HL-60/S4 treated with retinoic acid at 250 ng/mL for 4 days and 3 days (cell line): ENCODE results near the gene MCM3.

Experiments used
- in situ Hi-C: fragments of 300-500 bp; cut with MboI; formaldehyde crosslinking; loops from 2 replicates; pipeline ENCODE4 v1.7.0; 2022; ENCODE audit warnings: low sequenced_read_pairs

Gene MCM3

DNA sequence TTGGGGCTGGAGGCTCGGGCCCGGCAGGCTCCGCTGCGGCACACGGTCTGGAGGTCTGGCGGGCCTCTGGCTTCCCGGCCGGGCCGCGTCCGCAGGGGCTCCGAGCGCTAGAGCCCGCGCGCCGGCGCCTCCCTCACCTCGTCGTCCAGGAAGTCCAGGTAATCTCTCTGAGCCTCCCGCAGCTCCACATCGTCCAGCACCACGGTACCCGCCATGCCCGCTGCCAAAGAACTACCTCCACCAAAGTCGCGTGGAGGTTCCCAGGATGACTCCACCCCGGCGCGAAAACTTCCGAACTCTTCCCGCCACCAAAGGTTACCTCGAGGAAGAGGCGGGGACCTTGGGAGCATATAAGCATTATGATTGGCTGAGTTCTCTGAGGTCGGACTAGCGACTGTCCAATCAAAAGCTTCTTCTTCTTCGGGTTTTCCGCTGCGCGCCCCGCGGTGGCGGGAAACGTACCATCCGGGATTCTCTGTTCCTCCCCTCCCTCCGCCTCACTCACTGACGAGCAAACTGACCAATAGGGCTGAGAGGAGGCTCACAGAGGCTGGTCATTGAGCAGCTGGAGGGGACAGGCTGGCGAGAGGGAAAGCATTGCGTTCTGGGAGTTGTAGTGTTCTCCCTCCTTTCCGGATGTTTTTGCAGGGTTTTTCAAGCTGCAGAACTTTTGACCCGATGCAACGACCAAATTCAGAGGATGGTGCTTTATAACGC, at the start of gene MCM3:
TSS of gene MCM3 (minus strand) at position 283 of the 717 bp plus-strand sequence. CDS start at position 215, 68 bp downstream.
- in situ Hi-C loops = loop anchor here (25.0 kb wide), 1 partner anchor 378 kb away; the partner anchor contains the start of gene TMEM14A

DNA sequence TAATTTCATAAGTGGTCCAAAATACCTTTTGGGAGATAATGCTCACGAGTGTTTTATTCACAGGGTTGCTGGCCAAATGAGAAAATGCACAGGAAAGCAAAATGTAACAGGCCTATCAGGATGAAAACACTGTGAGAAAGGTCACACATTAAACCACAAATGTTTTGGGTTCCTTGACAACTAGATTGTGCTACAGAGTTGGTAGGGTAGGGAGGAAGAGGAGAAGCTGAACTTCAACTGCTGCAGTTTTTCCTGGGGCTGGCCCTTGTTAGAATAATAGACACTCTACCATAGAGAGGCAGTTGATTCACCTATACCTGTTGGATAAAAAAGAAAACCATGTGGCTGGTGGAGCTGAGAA, 49.3 kb upstream of the MCM3 start:
- in situ Hi-C loops = no loop called here

DNA sequence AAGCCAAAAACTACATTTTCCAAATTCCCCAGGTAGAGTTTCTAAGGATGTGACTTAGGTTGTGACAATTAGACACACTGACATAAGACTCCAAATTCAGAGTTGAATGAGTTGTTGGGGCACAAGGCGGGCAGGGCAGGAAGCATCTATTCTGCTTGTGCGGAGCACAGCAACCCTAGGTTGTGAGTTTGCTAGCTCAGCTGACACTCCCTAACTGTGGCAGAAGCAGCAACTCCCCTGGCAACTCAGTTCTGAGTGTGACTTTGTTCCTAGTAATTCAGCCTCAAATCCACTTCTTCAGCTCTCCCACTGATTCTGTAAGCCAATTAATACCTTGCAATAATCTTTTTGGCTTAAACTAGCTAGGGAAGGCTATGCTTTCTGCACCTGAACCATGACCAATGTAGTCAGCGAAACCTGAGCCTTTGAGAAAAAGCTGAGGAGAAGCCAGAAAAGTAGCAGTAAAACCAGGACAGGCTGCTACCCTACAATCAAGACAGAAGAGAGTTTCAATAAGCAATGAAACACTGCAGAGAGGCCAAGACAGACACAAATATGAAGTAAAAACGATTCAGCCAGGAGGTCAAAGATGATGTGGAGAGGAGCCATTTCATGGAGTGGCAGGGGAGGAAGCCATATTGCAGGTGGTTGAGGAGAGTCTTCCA, 47.4 kb upstream of the MCM3 start:
- in situ Hi-C loops = no loop called here

DNA sequence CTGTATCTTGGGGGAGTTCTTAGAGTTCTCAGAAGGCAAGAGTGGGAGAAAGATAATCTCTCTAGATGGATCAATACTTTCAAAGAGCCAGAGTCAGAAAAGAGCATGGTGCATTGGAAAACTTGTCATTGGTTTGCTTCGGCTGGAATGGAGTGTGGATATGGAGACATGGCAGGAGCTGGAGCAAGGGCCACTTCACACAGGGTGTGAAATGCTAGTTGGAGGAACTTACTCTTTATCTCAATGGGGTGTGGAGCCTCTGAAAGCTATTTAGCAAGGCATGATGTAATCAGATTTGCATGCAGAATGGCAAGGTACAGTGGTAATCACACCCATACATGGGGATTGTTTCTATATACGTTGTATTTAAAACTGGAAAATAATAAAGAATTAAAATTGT, 45.9 kb upstream of the MCM3 start:
- in situ Hi-C loops = no loop called here

DNA sequence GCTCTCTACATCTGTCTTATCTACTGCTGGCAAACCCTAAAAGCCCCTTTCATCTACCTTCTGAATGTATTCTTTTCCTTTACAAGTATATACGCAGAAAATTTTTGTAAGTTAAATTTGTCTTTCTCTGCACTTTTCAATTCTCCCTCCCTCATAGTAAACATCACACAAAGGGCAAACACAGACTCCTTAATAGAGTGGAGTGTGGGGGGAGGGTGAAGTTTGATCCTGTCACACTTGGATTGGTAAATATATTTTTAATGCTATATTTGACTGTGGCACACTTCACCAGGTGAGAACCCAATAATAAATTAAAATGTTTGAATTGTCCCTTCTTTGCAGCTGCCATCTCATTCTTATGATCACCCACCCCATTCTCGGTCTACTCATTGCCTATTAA, 44.2 kb upstream of the MCM3 start:
- in situ Hi-C loops = no loop called here

DNA sequence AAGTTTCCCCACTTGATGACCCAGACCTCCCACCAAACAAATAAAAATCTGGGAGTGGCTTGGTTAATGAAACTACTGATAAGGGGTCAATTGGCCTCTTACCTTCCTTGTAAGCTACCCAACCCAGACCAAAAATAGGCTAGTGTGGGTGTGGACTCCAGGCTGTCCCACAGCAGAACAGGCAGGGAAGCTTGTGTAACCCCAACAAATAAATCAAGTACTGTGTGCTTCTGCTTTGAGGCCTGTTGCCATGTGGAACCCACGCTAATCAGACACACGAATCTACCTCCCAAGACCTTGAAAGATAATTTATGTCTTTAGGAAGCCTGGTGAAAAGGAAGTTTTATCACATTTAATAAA, 43.7 kb upstream of the MCM3 start:
- in situ Hi-C loops = no loop called here

DNA sequence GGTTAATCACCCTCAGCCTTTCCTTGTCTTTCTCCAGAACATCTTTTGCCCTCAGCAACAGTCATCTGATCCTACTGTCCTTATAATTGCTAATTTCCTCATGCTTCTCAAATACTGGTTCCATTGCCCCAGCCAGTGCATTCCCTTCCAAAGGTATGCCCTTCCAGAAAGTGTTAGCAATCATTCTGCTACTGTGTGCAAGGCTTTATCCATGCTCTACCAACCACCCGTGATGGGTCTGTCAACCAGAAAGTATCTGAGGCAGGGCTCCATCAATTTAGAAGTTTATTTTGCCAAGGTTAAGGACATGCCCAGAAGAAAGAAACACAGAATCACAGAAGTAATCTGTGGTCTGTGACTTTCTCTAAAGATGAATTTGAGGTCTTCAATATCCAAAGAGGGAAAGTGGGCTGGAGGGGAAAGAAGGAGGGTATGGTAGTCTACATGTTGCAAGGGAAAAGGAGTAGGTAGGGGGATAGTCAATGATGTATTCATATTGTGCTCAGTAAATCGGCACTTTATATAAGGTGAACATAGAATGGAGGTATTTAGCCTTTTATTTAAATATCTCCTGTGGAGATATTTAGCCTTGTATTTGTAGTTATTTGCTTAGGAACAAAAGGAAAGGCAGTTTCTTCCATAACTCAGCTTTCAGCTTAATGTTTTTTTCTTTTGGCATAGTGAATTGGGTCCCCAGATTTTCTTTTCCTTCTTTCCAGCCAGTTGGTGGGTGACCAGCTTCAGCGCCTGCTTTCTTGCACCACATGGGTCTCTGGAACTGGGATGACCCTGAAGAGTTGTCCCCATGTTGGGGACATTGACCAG, 42.2 kb upstream of the MCM3 start:
- in situ Hi-C loops = no loop called here

DNA sequence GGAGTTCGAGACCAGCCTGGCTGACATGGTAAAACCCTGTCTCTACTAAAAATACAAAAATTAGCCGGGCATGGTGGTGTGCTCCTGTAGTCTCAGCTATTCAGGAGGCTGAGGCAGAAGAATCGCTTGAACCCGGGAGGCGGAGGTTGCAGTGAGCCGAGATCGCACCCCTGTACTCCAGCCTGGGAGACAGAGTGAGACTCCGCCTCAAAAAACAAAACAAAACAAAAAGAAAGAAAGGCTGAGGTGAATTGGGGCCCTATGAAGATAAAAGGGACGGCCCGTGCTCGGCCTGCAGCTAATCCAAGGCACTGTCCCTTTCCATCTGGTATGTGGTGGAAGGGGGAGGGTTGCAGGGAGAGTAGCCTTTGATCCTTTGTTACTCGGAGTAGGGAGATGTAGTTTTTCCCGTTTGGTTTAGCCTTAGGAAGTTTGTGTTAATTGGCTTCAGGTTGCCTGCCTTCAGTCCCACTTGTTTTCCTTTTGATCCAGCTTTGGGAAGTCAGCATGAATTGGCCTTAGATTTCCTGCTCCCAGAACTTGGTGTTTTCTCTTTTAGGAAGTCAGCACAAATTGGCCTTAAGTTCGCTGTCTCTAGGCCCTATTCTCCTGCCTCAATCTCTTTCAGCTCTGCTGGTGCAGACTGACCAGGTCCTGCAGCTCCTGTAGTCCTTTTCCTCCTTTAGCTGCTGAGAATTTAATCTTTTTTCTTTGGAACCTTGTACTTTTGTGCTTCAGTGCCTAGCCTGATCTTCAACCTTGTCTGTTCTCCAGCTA, 41.3 kb upstream of the MCM3 start:
- in situ Hi-C loops = no loop called here

DNA sequence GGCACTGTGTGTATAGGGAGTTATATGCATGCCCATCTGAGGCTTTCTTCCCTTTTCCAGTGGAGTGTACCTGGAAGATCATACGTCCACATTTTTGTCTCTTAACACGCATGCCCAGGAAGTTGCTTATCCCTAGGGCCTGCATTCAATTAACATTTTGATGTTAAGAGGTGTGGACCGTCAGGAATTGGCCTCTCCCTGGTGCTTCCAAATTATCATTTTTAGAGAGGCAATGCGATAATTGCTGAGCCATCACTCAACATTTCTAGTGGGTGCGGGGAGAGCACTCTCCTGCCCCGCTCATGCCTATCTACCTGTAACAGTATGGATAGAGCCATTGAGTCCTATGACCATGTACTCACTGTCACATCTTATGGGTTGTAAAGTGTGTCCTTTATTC, 39.6 kb upstream of the MCM3 start:
- in situ Hi-C loops = no loop called here

DNA sequence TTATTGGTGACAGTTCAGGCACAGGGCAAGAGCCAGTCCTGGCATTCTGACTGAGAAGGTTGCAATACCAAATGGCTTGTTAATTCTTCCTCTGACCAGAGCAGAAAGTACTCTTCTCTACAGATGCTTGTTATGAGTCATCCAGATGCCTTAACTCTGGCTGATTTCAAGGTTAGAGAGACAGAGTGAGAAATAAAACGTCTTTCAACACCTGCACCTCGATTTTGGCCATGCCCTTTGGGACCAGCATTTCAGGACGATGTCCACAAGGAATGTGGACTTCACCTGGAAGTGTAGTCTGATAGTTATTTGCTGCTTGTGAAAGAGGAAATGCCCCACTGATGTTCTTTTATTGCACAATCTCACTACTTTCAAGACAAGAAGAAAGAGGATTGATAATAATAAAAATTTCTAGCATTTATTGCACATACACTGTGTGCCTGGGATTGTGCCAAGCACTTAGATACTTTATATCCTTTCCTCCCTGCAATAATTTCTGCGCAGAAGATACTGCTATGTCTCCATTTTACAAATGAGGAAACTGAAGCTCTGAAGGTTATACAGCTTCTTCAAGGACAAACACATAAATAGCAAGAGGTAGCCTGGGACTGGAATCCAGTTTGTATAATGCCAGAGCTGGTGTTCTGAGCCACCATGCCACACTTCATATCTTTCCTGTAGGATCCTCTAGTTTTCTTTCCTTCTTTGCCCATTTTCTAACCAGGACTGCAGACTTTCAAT, 33.5 kb upstream of the MCM3 start:
- in situ Hi-C loops = no loop called here

DNA sequence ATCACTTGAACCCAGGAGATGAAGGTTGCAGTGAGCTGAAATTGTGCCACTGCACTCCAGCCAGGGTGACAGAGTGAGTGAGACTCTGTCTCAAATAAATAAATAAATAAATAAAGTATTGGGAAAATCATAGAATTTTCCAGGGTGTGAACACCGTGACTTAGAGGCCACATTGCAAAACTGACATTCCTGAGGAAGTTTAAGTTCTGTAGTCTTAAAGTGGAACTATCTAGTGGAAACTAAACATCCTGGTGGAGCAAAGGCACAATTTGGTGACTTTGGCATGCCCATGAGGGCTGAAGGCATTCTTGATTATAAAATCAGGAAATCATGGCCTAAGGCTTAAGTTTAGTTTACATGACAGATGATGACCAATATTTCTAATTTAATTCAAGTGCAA, 32.7 kb upstream of the MCM3 start:
- in situ Hi-C loops = no loop called here

DNA sequence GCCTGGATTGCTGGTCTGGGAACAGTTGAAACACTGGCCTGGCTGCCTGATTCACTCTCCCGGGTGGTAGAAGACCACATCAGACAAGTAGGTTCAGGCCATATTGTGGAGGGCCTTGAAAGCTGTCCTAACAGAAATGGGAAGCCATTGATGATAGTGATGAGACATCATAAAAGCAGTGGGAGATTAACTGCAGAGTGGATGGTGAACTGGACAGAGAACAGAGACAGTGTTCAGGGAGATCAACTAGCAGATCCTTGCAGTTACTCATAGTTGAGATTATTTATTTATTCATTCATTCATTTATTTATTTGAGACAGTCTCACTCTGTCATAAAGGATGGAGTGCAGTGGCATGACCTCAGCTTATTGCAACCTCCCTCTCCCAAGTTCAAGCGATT, 30.2 kb upstream of the MCM3 start:
- in situ Hi-C loops = no loop called here

DNA sequence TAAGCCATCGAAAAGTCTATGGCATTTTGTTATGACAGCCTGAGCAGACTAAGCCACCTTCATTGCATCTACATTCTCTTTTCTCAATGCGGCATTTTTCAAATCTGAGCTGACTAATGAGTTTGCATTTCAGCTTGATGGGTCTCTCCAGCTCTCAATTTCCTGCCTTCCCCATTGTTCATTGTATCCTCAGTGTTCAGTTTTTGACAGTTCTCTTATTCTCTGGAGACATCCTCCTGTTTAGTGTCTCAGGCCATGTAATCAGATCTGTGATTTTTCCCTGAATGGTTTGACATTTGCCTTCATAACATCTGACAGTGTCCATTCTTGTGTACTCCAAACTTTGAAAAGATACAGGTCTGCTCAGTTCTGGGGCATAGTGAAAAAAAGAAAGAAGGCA, 27.9 kb upstream of the MCM3 start:
- in situ Hi-C loops = no loop called here

DNA sequence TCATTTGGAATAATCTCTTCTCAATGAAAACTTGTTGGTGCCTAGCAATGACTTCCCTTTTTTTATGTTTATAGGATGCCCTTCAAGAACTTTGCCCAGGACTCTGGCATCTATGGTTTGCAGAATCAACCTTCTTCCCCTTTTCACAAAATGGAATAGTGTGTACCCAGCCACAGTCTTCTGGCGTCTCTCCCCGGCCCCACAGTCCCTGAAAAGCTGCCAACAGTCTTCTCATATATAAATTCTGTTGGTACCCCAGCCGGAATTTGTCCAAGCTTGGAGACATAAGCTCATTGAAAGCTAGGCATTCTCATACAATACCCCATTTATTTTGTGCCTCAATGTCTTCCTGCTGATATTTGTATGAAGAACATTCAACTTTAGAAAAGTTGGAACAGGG, 26.4 kb upstream of the MCM3 start:
- in situ Hi-C loops = no loop called here

DNA sequence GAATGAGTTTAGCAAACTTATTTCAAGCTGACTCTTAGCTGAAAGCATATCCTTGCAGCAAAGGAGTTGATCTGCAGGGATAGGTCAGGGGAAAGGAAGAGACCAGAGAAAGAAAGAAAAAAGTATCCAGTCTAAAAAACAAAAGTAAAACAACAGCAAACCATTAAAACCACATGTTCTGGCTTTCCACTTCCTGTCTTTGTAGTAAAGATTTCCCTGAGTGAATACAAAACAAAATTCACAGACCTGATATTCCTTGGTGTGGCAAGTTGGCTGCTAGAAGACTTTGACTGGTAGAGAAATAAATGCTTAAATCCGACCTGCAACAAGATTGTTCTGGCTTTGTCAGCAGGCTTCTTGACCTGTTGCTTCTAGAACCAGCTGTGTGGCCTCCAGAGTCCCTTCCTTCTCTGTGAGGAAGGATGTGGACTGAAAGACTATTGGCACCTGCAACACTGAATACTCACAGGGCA, 23.4 kb upstream of the MCM3 start:
- in situ Hi-C loops = no loop called here

DNA sequence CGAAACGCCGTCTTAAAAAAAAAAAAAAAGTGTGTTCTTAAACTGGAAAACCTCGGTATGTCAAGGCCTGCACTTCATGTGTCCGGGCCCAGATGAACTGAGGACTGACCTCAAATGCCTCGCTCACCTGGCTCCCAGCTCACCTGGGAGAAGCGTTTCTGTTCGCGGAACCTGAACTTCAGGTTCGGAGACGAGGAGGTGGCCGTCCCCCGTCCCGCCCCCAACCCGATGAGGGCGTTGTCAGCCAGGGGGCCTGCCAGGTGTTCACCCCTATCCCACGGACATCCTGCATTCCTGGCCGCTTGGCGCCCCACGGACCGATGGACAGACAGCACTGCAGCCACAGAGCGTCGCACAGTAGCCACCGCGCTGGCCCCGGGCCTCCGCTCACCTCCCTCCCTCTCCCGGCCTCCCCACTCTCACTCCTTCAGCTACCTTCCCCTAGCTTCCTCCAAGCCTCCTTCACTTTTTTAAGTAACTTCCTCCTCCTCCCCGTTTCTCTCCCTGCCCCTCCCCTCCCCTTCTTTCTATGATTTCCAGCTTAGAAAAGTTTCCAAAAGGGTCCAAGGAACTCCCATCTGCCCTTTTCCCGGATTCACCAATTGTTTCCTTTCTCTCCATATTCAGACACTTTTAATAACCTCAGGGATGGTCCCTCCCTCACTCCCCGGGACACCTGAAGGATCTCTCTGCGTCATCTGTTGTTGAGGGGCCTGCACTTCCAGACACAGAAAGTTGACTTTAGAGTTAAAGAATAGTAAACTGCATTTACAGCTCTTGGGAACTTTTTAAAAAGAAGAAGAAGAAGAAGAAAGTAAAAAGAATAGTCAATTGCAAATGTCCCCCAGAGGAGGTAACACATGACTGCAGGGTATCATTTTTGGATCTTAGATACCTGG, 22.7 kb upstream of the MCM3 start:
- in situ Hi-C loops = no loop called here

DNA sequence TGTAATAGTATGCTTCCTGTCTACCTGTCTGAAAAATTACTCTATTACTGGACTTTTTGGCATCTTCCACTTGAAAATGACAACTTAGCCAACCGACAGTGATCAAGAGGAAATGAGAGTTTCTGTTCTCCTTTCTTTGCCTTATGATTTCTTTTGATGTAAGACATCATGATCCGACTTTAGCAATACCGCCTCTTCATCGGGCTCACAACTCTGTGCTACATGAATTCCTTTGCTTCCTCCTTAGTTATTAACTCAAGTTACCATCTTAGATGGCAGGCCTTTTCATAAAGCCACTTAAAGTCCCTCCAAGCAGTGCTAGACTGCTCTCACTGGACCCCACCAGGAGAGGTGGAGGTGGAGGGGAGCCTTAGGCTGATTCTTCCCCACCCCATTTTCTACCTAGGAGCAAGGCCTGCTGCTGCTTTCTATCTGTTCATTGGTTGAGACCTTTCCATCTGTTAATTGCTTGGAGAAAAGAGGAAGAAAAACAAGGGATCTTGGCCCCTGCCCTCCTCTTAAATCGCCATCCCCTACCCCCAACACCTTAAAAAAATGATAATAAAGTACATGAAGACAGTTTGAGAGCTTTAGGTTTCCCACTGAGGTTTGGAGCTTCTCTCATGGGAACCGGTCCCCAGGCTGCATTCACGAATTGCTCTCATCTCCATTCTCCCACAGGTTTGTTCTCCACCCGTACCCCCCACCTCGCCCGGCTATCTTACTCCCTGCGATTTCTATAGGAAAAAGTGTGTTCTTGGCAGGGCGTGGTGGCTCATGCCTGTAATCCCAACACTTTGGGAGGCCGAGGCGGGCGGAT, 21.6 kb upstream of the MCM3 start:
- in situ Hi-C loops = no loop called here

DNA sequence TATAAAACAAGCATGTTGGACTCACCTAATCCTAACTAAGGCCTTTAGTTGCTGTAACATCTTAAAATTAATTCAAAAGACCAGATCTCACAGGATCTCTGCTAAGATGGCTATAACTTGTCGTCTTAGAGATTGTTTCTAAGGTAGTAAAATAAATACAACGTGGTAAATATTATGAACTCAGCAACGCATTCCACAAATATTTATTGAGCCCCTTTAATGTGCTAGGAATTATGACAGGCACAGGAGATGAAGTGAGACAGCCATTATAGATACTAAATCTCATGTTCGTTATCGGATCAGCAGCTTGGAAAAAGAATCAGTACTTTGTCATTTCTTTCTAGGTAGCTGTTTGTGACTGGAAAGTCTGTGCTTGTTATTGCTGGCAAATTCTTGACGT, 20.9 kb upstream of the MCM3 start:
- in situ Hi-C loops = no loop called here

DNA sequence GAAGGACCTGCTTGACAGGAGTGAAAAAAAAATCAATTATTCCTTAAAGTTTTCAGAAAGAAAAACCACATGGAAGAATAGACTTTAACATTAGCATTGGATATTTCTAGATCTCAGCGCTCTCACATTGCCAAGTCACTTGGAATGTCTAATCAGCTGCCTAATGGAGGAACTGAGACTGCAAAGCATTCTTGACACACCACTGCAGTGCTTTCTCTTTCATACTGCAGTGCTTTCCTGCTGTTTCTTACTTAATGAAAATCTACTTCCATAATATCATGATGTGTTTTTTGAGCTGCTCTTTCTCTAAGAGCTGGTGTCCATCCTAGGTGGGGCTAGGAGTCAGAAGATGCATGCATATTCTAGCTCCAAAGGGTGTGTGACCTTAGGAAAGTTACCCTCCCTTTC, 20.4 kb upstream of the MCM3 start:
- in situ Hi-C loops = no loop called here
